Adipocyte (in vitro differentiated cells): ENCODE data around the gene KLHL24.
"Not testable (repeated sequence)": the region's sequence is repeated elsewhere in the genome, so short reads cannot be mapped to it uniquely, and the experiment has no call there.

Experiments
- DNase-seq: peaks from one replicate; pipeline ENCODE4 v3.0.0-alpha.2; 2015; ENCODE audit warnings: low read depth
- H3K27me3 ChIP-seq: replicated peaks from 2 replicates; pipeline ENCODE4 v1.7.0; 2013; ENCODE audit warnings: mild to moderate bottlenecking, low read length, moderate library complexity; ENCODE audit not compliant: control insufficient read depth, insufficient read depth
- H3K36me3 ChIP-seq: 2 replicates; pipeline ENCODE4 v1.7.0; 2013; ENCODE audit warnings: low read length, mild to moderate bottlenecking, moderate library complexity; ENCODE audit not compliant: control insufficient read depth, insufficient read depth, severe bottlenecking
- H3K4me1 ChIP-seq: 2 replicates; pipeline ENCODE4 v1.7.0; 2013; ENCODE audit warnings: mild to moderate bottlenecking, low read length, moderate library complexity; ENCODE audit not compliant: control insufficient read depth, insufficient read depth
- H3K4me3 ChIP-seq: 2 replicates; pipeline ENCODE4 v1.7.0; 2013; ENCODE audit warnings: mild to moderate bottlenecking, low read length, moderate library complexity
- H3K9ac ChIP-seq: 2 replicates; pipeline ENCODE4 v1.7.0; 2013; ENCODE audit warnings: mild to moderate bottlenecking, low read length, moderate library complexity
- H3K9me3 ChIP-seq: 2 replicates; pipeline ENCODE4 v1.7.0; 2013; ENCODE audit warnings: mild to moderate bottlenecking, low read length, moderate library complexity; ENCODE audit not compliant: control insufficient read depth

The KLHL24 gene

GRCh38 chr3:183636221-183637105, 1.0 kb downstream of the KLHL24 start:
- H3K4me1 ChIP-seq: peaks cover 9% of the 10 kb centered on the region
- peak; percentile 96 for DNase-seq
- H3K9ac ChIP-seq: peak overlapping the region; percentile 94
- no peaks in the 10 kb centered on the region for H3K36me3 ChIP-seq
- no peaks in the 10 kb centered on the region for H3K27me3 ChIP-seq
- peak overlapping the region; percentile 96 for H3K4me3 ChIP-seq
- H3K9me3 ChIP-seq: no peaks in the 10 kb centered on the region

DNA sequence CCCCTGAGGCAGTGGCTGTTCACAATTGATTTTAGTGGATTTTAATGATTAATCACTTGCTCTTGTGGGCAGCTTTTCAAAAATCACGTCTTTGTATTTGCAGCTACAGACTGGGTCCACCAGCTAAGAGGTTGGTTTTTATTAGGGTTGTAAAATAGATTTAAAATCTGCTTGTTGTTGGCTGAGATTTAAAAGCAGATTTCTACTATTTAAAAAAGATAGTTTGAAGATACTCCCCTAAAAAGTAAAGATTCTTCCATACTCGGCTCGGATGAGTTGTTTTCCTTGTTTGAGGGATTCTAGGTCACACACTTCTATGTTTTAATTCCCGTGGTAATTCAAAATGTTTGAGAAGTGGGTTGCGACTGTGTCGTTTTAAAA, 1.7 kb downstream of the KLHL24 start:
- Histone ChIP-seq H3K27me3 (no peaks in the 10 kb centered on the region), H3K4me1 (peaks cover 9% of the 10 kb centered on the region), H3K9ac (peak overlapping the region; percentile 94), H3K4me3 (peak overlapping the region; percentile 96), H3K9me3 (no peaks in the 10 kb centered on the region), H3K36me3 (no peaks in the 10 kb centered on the region)
- DNase-seq: no peak

DNA sequence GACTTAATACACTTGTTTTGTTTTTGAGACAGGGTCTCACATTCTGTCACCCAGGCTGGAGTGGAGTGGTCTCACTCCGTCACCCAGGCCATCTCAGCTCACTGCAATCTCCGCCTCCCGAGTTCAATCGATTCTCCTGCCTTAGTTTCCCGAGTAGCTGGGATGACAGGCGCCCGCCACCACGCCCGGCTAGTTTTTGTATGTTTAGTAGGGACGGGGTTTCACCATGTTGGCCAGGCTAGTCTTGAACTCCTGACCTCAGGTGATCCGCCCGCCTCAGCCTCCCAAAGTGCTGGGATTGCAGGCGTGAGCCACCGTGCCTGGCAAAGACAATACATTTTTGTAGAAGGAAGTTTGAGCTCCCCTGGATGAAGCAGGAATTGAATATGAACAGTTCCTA, 2.2 kb downstream of the KLHL24 start:
- not testable (repeated sequence) for H3K36me3 ChIP-seq, H3K9me3 ChIP-seq, H3K27me3 ChIP-seq, DNase-seq, H3K4me1 ChIP-seq
- peak overlapping the region; percentile 94 for H3K9ac ChIP-seq
- H3K4me3 ChIP-seq: peak overlapping the region; percentile 96

GRCh38 chr3:183638101-183638852, 2.9 kb downstream of the KLHL24 start:
- Histone ChIP-seq H3K9ac (no peak overlapping the region), H3K9me3 (no peaks in the 10 kb centered on the region), H3K4me1 (peaks cover 9% of the 10 kb centered on the region), H3K27me3 (no peaks in the 10 kb centered on the region), H3K36me3 (no peaks in the 10 kb centered on the region), H3K4me3 (no peak overlapping the region)
- peak; percentile 39 for DNase-seq

DNA sequence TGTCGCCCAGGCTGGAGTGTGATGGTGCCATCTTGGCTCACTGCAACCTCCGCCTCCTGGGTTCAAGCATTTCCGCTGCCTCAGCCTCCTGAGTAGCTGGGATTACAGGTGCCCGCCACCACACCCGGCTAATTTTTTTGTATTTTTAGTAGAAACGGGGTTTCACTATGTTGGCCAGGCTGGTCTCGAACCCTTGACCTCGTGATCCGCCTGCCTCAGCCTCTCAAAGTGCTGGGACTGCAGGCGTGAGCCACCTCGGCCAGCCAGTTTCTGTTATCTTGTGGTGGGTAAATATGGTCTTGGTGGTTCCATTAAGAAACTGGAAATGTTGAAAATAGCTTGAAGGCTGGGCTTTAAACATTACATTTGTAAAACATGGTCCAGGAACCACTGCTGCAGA, 5.2 kb downstream of the KLHL24 start:
- not testable (repeated sequence) for H3K9me3 ChIP-seq, H3K9ac ChIP-seq, H3K4me3 ChIP-seq, H3K4me1 ChIP-seq, DNase-seq, H3K27me3 ChIP-seq
- H3K36me3 ChIP-seq: peaks cover 10% of the 10 kb centered on the region

GRCh38 chr3:183641882-183642281, 6.5 kb downstream of the KLHL24 start:
- Histone ChIP-seq H3K9me3 (no peaks in the 10 kb centered on the region), H3K9ac (no peak overlapping the region), H3K4me3 (no peak overlapping the region), H3K36me3 (peaks cover 10% of the 10 kb centered on the region), H3K4me1 (peaks cover 9% of the 10 kb centered on the region), H3K27me3 (no peaks in the 10 kb centered on the region)
- DNase-seq: no peak

GRCh38 chr3:183644244-183644643, 8.8 kb downstream of the KLHL24 start:
- no peaks in the 10 kb centered on the region for H3K4me1 ChIP-seq
- no peak overlapping the region for H3K4me3 ChIP-seq
- peaks cover 11% of the 10 kb centered on the region for H3K36me3 ChIP-seq
- no peaks in the 10 kb centered on the region for H3K27me3 ChIP-seq
- H3K9ac ChIP-seq: no peak overlapping the region
- no peak for DNase-seq
- no peaks in the 10 kb centered on the region for H3K9me3 ChIP-seq

- no peak for DNase-seq
- H3K36me3 ChIP-seq: peaks cover 19% of the 10 kb centered on the region
- no peaks in the 10 kb centered on the region for H3K9me3 ChIP-seq
- no peaks in the 10 kb centered on the region for H3K4me1 ChIP-seq
- no peak overlapping the region for H3K9ac ChIP-seq
- H3K27me3 ChIP-seq: no peaks in the 10 kb centered on the region
- H3K4me3 ChIP-seq: no peak overlapping the region
Observed at GRCh38 chr3:183645254-183645653, 9.8 kb downstream of the KLHL24 start.

GRCh38 chr3:183650554-183650953, 15.1 kb downstream of the KLHL24 start:
- Histone ChIP-seq H3K9ac (no peak overlapping the region), H3K4me3 (no peak overlapping the region), H3K36me3 (peaks cover 58% of the 10 kb centered on the region), H3K27me3 (no peaks in the 10 kb centered on the region), H3K9me3 (peaks cover 32% of the 10 kb centered on the region), H3K4me1 (no peaks in the 10 kb centered on the region)
- DNase-seq: peak; percentile 44

- peak overlapping the region; percentile 25 for H3K4me3 ChIP-seq
- H3K27me3 ChIP-seq: no peaks in the 10 kb centered on the region
- no peak for DNase-seq
- H3K4me1 ChIP-seq: no peaks in the 10 kb centered on the region
- H3K9ac ChIP-seq: no peak overlapping the region
- H3K9me3 ChIP-seq: peaks cover 32% of the 10 kb centered on the region
- peaks cover 64% of the 10 kb centered on the region for H3K36me3 ChIP-seq
Observed at GRCh38 chr3:183653209-183654064, 18.0 kb downstream of the KLHL24 start.

GRCh38 chr3:183654727-183655126, 19.3 kb downstream of the KLHL24 start:
- no peak for DNase-seq
- Histone ChIP-seq H3K36me3 (peaks cover 71% of the 10 kb centered on the region), H3K4me3 (no peak overlapping the region), H3K9ac (no peak overlapping the region), H3K27me3 (no peaks in the 10 kb centered on the region), H3K4me1 (no peaks in the 10 kb centered on the region), H3K9me3 (peaks cover 32% of the 10 kb centered on the region)
